Esophagus squamous epithelium (tissue), 4 donors: Measurements from ENCODE around the gene RCL1.

Experiments used
- POLR2A ChIP-seq, 4 donors: fragments of 450-650 bp; IDR thresholded peaks; one replicate each; pipeline ENCODE4 v1.6.1; 2017; ENCODE audit warnings: antibody characterized with exemption in 4 of 4, mild to moderate bottlenecking in 4 of 4, moderate library complexity in 3 of 4
- TF ChIP-seq, protein P1 (sequence below), 6 experiments: fragments of 450-650 bp in 4 of 6; fragments of 200-600 bp in 2 of 6; sonication (generic) in 2 of 6; IDR thresholded peaks; one replicate each; pipeline ENCODE4 v1.5.1; 2016 to 2019; ENCODE audit warnings: antibody characterized with exemption in 6 of 6, mild to moderate bottlenecking in 4 of 6, moderate library complexity in 4 of 6

DNA sequence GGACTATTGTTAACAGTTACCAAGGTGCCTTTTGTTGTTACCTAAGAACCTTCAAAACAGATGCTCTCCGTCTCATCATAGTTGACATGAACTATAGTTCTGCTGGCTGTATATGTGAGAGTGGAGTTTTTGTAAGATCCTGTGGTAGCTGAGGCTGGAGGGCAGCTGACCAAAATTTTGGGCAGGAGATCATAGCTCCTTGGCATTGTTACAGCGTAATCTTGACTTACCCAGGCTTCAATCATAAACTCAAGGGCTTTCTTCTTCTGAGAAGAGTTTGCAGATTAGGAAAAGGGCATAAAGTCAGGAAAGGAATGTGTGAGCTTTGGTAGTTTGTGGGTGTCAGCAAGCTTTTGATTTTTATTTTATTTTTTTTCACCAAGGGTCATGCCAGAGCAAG is 34.5 kb downstream of the RCL1 start:
- TF ChIP-seq, protein P1, sequence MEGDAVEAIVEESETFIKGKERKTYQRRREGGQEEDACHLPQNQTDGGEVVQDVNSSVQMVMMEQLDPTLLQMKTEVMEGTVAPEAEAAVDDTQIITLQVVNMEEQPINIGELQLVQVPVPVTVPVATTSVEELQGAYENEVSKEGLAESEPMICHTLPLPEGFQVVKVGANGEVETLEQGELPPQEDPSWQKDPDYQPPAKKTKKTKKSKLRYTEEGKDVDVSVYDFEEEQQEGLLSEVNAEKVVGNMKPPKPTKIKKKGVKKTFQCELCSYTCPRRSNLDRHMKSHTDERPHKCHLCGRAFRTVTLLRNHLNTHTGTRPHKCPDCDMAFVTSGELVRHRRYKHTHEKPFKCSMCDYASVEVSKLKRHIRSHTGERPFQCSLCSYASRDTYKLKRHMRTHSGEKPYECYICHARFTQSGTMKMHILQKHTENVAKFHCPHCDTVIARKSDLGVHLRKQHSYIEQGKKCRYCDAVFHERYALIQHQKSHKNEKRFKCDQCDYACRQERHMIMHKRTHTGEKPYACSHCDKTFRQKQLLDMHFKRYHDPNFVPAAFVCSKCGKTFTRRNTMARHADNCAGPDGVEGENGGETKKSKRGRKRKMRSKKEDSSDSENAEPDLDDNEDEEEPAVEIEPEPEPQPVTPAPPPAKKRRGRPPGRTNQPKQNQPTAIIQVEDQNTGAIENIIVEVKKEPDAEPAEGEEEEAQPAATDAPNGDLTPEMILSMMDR (IDR thresholded peaks at IDR 0.05): no peak
- no peak for TF ChIP-seq POLR2A (IDR thresholded peaks at IDR 0.05)
